NCI-H1417 (cell line): Measurements from ENCODE around the gene CDC23.
"Not testable (repeated sequence)": the region's sequence is repeated elsewhere in the genome, so short reads cannot be mapped to it uniquely, and the experiment has no call there.

Source experiments
- DNase-seq, 3 experiments: peaks; one replicate each; lab custom pipeline; 2025; lab: John Stamatoyannopoulos, UW

Gene CDC23

GRCh38 chr5:138216799-138217198 is 3.7 kb upstream of the CDC23 start:
- no peak for DNase-seq

DNA sequence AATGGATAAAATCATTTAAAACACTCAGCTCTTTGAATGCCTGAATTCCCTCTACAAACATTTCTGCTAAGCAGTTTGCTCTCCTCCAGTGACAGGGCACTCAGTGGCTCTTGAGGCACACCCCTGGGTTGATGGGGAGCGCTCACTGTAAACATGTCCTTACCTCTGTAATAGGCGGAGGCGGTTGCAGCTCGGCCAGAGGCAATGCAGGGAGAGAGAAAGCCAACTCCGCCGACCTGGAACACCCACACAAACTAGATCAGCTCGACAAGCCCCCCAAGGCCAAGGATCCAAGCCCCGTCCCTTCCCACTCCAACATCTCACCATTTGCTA is 329 bp downstream of the CDC23 start:
- DNase-seq = no peak

- no peak for DNase-seq
These were observed 2.1 kb downstream of the CDC23 start for GRCh38 chr5:138210985-138211384.

DNA sequence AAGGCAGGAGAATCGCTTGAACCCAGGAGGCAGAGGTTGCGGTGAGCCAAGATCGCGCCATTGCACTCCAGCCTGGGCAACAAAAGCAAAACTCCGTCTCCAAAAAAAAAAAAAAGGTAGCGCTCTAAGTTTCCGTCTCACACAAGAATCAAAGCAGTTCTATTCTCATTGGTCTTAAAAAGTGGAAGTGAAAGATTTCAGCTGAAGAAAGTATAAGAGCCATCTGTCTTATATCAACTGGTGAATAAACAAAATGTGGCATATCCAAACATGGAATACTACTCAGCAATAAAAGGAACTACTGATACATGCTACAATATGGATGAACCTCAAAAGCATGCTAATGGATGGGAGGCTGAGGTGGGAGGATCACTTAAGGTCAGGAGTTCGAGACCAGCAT is 19.3 kb downstream of the CDC23 start:
- DNase-seq = not testable (repeated sequence)

GRCh38 chr5:138192826-138193225 is 20.3 kb downstream of the CDC23 start:
- no peak for DNase-seq

DNA sequence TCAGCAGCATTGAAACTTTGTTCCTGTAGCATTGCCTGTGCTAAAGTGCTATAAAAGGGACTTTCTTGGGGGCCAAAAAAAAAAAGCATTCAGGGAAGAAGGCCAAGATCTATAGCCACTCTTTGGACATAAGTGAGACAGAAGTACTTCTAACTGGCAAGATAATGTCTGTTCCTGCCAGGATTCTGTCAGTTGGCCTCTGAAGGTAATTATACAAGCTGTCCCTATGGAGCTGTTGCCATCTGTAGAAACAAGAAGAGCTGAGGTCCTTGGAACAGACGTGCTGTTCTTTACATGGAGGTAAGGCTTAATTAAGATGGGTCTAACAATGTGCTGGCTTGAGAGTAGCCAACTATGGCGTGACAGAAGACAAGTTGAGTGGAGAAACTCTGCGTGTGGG is 24.5 kb downstream of the CDC23 start:
- peak in 1 of 3 experiments; percentile 3 for DNase-seq

- DNase-seq = no peak
These were observed 27.1 kb downstream of the CDC23 start for GRCh38 chr5:138186002-138186447.

- DNase-seq = no peak
These were observed 30.3 kb downstream of the CDC23 start for GRCh38 chr5:138182808-138183207.

- DNase-seq = no peak
These were observed 32.3 kb downstream of the CDC23 start for GRCh38 chr5:138180841-138181240.

DNA sequence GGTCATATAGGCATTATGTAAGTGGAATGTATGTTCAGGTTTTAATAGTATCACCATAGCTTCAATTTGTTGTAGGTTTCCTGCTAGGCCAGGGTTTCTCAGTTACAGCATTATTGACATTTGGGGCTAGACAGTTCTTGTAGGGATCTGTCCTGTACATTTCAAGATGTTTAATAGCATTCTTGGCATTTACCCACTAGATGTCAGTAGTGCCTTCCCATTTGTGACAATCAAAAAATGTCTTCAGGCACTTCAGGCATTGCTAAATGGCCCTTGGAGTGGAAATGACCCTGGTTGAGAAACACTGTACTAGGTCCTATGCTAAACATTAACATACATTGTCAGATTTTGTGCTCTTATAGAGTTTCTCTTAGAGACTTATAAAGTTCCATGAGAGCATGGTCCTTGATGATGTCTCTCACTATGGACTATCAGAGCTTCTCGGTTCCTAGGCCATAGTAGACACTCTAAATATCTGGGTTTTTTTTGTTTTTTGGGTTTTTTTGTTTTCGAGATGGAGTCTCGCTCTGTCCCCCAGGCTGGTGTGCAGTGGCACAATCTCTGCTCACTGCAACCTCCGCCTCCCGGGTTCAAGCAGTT is 32.8 kb downstream of the CDC23 start:
- DNase-seq = peak; percentile 16 to 74 (median 72)

- peak in 1 of 3 experiments; percentile 44 for DNase-seq
These were observed 33.8 kb downstream of the CDC23 start for GRCh38 chr5:138179277-138179857.

- peak; percentile 96 to 98 (median 96) for DNase-seq
These were observed 34.4 kb downstream of the CDC23 start, which contains the start of the genes BRD8 and KIF20A for GRCh38 chr5:138178516-138179276. Gene BRD8 (minus strand): TSS chr5:138178630. CDS start chr5:138178614, 16 bp downstream. Gene KIF20A (plus strand): TSS chr5:138179112. CDS start chr5:138179681, 569 bp downstream.

GRCh38 chr5:138177941-138178515 is 35.1 kb downstream of the CDC23 start:
- DNase-seq = peak in 2 of 3 experiments; percentile 39 to 42

- DNase-seq = no peak
These were observed 42.8 kb downstream of the CDC23 start for GRCh38 chr5:138170299-138170698.

DNA sequence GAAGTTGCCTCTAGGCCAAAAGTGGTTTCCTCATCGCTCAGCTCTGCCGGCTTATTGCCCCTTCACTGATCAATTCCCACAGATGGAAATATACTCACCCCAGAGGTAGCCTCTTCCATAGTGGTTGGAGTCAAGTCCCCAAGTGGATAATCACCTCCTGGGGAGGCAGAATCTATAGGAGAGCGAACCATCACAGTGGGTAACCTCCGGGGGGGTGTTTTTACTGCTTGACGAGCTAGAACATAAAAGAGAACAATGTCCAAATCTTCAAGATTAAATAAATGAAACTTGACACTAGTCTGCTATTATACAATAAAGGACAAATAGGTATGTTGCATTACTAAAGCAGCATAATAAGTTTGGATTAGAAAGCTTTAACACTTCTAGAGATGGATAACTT is 44.0 kb downstream of the CDC23 start:
- no peak for DNase-seq

GRCh38 chr5:138163721-138164120 is 49.4 kb downstream of the CDC23 start:
- DNase-seq = no peak

DNA sequence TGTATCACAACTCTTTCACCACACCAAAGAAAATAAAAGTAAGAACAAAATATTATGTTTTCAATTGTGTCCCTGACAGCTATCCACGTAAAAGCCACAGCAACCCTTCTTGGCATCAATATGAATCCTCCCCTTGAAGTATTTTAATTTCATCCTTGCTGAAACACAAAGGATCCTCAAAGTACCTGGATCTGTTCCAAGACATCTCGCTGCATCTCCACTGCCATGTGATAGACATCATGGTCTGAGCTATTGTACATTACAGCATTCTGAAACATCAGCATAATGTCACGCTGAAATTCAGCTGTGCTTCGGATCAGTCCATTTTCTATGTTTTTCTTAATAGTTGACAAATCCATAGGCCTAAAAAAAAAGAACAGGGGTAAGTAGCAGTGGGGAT is 52.4 kb downstream of the CDC23 start:
- DNase-seq = no peak

DNA sequence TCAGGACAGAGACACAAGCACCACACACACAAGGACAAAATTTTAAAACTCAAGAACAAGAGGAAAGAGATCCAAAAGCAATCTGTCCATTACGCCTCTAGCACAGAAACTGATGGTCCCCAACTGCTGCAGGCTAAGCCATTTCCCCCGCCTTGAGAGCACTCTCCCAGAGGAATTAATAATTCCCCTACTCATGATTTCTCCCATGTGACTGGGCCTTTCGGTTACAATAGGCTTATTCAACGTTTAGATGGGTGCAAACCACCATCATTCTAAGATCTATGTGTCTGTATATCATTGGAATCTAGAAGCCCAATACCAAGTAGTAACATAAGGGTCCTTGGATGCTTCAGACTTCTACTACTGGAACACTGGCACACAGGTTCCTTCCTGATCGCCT is 53.5 kb downstream of the CDC23 start:
- no peak for DNase-seq

DNA sequence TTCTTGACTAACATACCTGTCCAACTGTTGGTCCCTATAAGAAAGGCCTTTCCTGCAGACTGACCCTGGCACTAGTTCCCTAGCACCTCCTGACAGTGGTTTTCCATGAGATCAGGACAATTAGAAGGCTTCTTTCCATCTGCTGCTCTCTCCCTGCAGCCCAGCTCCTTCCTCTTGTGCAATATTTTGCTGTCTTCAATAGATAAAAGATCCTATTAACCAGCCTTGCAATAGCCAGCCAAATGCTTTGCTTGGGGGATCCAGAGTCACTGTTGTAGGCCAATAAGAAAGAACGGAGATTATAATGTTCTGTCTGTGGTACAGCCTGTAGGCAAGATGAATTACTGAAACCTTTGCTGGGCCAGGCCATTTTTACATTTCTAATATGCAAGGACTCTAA is 55.5 kb downstream of the CDC23 start:
- DNase-seq = no peak

- not testable (repeated sequence) for DNase-seq
These were observed 57.1 kb downstream of the CDC23 start for GRCh38 chr5:138155977-138156376.

- DNase-seq = no peak
These were observed 63.6 kb downstream of the CDC23 start for GRCh38 chr5:138149530-138149929.

DNA sequence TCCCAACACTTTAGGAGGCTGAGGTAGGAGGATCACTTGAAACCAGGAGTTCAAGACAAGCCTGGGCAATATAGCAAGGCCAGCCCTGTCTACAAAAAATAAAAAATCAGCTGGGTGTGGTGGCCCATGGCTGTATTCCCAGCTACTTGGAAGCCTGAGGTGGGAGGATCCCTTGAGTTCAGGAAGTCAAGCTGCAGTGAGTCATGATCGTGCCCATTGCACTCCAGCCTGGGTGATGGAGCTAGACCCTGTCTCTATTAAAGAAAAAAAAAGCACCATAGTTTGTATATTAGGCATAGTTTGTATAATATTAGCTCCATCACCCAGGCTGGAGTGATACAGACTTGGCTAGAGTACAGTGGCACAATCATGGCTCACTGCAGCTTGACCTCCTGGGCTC is 64.3 kb downstream of the CDC23 start:
- DNase-seq = no peak

- not testable (repeated sequence) for DNase-seq
These were observed 69.5 kb downstream of the CDC23 start for GRCh38 chr5:138143578-138143977.
